ENCODE data around the gene NPHP4.

The NPHP4 gene

GRCh38 chr1:5955479-5955977 is 36.7 kb downstream of the NPHP4 start:
- DNase-seq (ENCODE audit: low read depth) = no peak
- no peak for TF ChIP-seq CTCF (conservative IDR thresholded peaks at IDR 0.05; ENCODE audit: low read depth, low read length)
- H3K4me3 ChIP-seq (ENCODE audit: low read depth, low read length) = no peak overlapping the region

GRCh38 chr1:5954964-5955363 is 37.3 kb downstream of the NPHP4 start:
- no peak for TF ChIP-seq CTCF (conservative IDR thresholded peaks at IDR 0.05; ENCODE audit: low read depth, low read length)
- no peak overlapping the region for H3K4me3 ChIP-seq (ENCODE audit: low read depth, low read length)
- no peak for DNase-seq (ENCODE audit: low read depth)

GRCh38 chr1:5953386-5953785 is 38.8 kb downstream of the NPHP4 start:
- DNase-seq (ENCODE audit: low read depth) = no peak
- H3K4me3 ChIP-seq (ENCODE audit: low read depth, low read length) = no peak overlapping the region
- no peak for TF ChIP-seq CTCF (conservative IDR thresholded peaks at IDR 0.05; ENCODE audit: low read depth, low read length)

GRCh38 chr1:5951846-5952410 is 40.3 kb downstream of the NPHP4 start:
- no peak for DNase-seq (ENCODE audit: low read depth)
- no peak for TF ChIP-seq CTCF (conservative IDR thresholded peaks at IDR 0.05; ENCODE audit: low read depth, low read length)
- H3K4me3 ChIP-seq (ENCODE audit: low read depth, low read length) = no peak overlapping the region

- H3K4me3 ChIP-seq (ENCODE audit: low read depth, low read length) = no peak overlapping the region
- no peak for TF ChIP-seq CTCF (conservative IDR thresholded peaks at IDR 0.05; ENCODE audit: low read depth, low read length)
- DNase-seq (ENCODE audit: low read depth) = no peak
Measured at GRCh38 chr1:5950994-5951785, 41.0 kb downstream of the NPHP4 start.

GRCh38 chr1:5950201-5950895 is 41.9 kb downstream of the NPHP4 start:
- no peak for DNase-seq (ENCODE audit: low read depth)
- TF ChIP-seq CTCF (conservative IDR thresholded peaks at IDR 0.05; ENCODE audit: low read depth, low read length) = no peak
- no peak overlapping the region for H3K4me3 ChIP-seq (ENCODE audit: low read depth, low read length)
